T-cell (primary cell): ENCODE measurements around the gene GPR135. TPM values are rescaled to one million over a fixed set of nuclear protein-coding genes. Genes with fewer than 3 reads are reported as not detected.

ENCODE experiments used
- ATAC-seq, 4 experiments: fragments of 200-7000 bp in 3 of 4; fragments of 150-1000 bp in 1 of 4; cut with Tn5 transposase; replicated peaks in 1 of 4; 1 replicate in 3 of 4; 2 replicates in 1 of 4; pipeline ENCODE4 v1.10.0; 2021; ENCODE audit warnings: moderate library complexity in 3 of 4, mild to moderate bottlenecking in 2 of 4, moderate number of reproducible peaks in 1 of 4
- CTCF ChIA-PET, 2 donors: fragments of 300-600 bp; sonication (Branson Sonifier 250); formaldehyde crosslinking; loops; one replicate each; lab custom pipeline; 2022; ENCODE audit warnings: antibody characterized with exemption in 2 of 2; lab: Charles Lee
- POLR2A ChIA-PET, 2 donors: fragments of 300-600 bp; sonication (Branson Sonifier 250); formaldehyde crosslinking; loops; one replicate each; lab custom pipeline; 2022; ENCODE audit warnings: antibody characterized with exemption in 2 of 2; lab: Charles Lee
- DNase-seq, 35 experiments: peaks; one replicate each; pipeline versions ENCODE4 v3.0.0 to v3.0.0-alpha.2; 2013 to 2023
- H3K27ac ChIP-seq: one replicate; pipeline ENCODE4 v1.5.1; 2013; ENCODE audit warnings: low read length
- H3K27me3 ChIP-seq, 2 experiments: replicated peaks in 1 of 2; 1 replicate in 1 of 2; 2 replicates in 1 of 2; pipeline versions ENCODE4 v1.6.1 to v1.7.0; 2013; ENCODE audit warnings: low read length in 1 of 2, mixed read lengths in 1 of 2; ENCODE audit not compliant: control insufficient read depth in 2 of 2, insufficient read depth in 2 of 2; ENCODE audit errors: extremely low read depth in 1 of 2
- H3K36me3 ChIP-seq, 2 donors: 1 replicate in 1 of 2; 2 replicates in 1 of 2; pipeline versions ENCODE4 v1.6.1 to v1.7.0; 2013; ENCODE audit warnings: low read length in 1 of 2; ENCODE audit not compliant: control insufficient read depth in 2 of 2, insufficient read depth in 1 of 2; ENCODE audit errors: extremely low read depth in 1 of 2
- H3K4me1 ChIP-seq, 2 experiments: 1 replicate in 1 of 2; 2 replicates in 1 of 2; pipeline versions ENCODE4 v1.6.1 to v1.7.0; 2013; ENCODE audit warnings: low read length in 2 of 2, mixed read lengths in 1 of 2; ENCODE audit not compliant: insufficient read depth in 2 of 2, control insufficient read depth in 1 of 2; ENCODE audit errors: extremely low read depth in 1 of 2
- H3K4me3 ChIP-seq, 2 donors: 1 replicate in 1 of 2; 2 replicates in 1 of 2; pipeline versions ENCODE4 v1.5.1 to v1.7.0; 2013; ENCODE audit warnings: mild to moderate bottlenecking in 2 of 2, low read length in 1 of 2, moderate library complexity in 1 of 2; ENCODE audit not compliant: control insufficient read depth in 1 of 2; ENCODE audit errors: extremely low read depth in 1 of 2
- H3K9me3 ChIP-seq: 2 replicates; pipeline ENCODE4 v1.7.0; 2013
- H3K27ac Mint-ChIP-seq, 2 donors: one replicate each; pipeline ENCODE4 v1.8.0; 2020 to 2021; ENCODE audit warnings: mild to moderate bottlenecking in 2 of 2, mixed read lengths in 2 of 2
- H3K27me3 Mint-ChIP-seq, 2 donors: one replicate each; pipeline ENCODE4 v1.8.0; 2021 to 2022; ENCODE audit warnings: mixed read lengths in 2 of 2
- H3K36me3 Mint-ChIP-seq: one replicate; pipeline ENCODE4 v1.8.0; 2021; ENCODE audit warnings: mixed read lengths
- H3K4me1 Mint-ChIP-seq, 3 donors: one replicate each; pipeline ENCODE4 v1.8.0; 2020 to 2022; ENCODE audit warnings: mixed read lengths in 3 of 3, mild to moderate bottlenecking in 1 of 3
- H3K4me3 Mint-ChIP-seq, 3 donors: one replicate each; pipeline ENCODE4 v1.8.0; 2020 to 2022; ENCODE audit warnings: mild to moderate bottlenecking in 3 of 3, mixed read lengths in 3 of 3, moderate library complexity in 3 of 3
- H3K9me3 Mint-ChIP-seq, 3 donors: one replicate each; pipeline ENCODE4 v1.8.0; 2020 to 2022; ENCODE audit warnings: mixed read lengths in 3 of 3
- WGBS: methylation state at CpG from one replicate; pipeline ENCODE4 v1.1.5; 2013; ENCODE audit warnings: missing lambda C conversion rate; ENCODE audit not compliant: insufficient coverage; 5-methylcytosine and 5-hydroxymethylcytosine counted together
- total RNA-seq, 35 experiments: library from RNA in 6 of 35; stranded (reverse) in 6 of 35; fragments of 120-200 nt in 1 of 35; gene quantifications; one replicate each; pipeline versions ENCODE4 v1.2.1 to v1.2.4 and lab custom pipeline; 2013 to 2026

GPR135 gene
- total RNA-seq, 5 donors from 2014 or later (not counting 1 experiment from before 2014, with no cell fraction given) = 1.8 to 2.4 (median 2.1) TPM

GRCh38 chr14:59461891-59462290 is 3.3 kb downstream of the GPR135 start:
- Mint-ChIP-seq H3K36me3 (peaks cover 30% of the 10 kb centered on the region), H3K27me3 (peaks cover 8% of the 10 kb centered on the region in 2 donors), H3K4me3 (no peak overlapping the region), H3K9me3 (peaks cover 0 to 5% (median 0%) of the 10 kb centered on the region in 3 donors), H3K27ac (no peak overlapping the region), H3K4me1 (peaks cover 7 to 17% (median 14%) of the 10 kb centered on the region in 3 donors)
- H3K4me3 ChIP-seq = no peak overlapping the region
- POLR2A ChIA-PET = interaction anchor here in 1 of 2 donors (0.8 kb wide), 1 partner anchor 25 kb away, joined by 3 read pairs; no protein-coding TSS in a partner anchor
- peaks cover 4 to 12% of the 10 kb centered on the region in 2 experiments for H3K4me1 ChIP-seq
- no peaks in the 10 kb centered on the region for H3K9me3 ChIP-seq
- ATAC-seq (no peak), DNase-seq (no peak)
- no CpG with 5 or more reads among the region's 1 CpG for WGBS
- H3K27ac ChIP-seq = no peak overlapping the region
- CTCF ChIA-PET = interaction anchor here in 1 of 2 donors (1.3 kb wide), 1 partner anchor 18 kb away, joined by 5 read pairs; no protein-coding TSS in a partner anchor
- H3K27me3 ChIP-seq = peaks cover 0 to 3% of the 10 kb centered on the region in 2 experiments
- no peaks in the 10 kb centered on the region for H3K36me3 ChIP-seq

DNA sequence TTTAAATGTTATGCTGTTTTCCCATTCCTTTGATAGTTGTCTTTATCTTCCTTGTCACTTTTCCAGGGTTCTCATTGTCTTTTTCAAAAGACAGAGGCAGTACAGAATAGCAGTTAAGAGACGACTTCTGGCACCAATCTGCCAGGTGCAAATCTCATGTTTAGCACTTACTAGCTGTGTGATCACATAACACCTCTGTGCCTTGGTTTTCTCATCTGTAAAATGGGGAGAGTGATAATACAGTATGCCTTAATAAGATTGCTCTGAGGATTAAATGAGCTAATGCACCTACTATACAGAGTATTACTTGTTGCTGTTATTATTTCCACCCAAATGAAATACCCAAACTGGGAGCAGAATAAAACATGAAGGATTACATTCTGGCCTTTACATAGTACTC is 4.8 kb downstream of the GPR135 start:
- POLR2A ChIA-PET = no interaction called here

GRCh38 chr14:59458486-59458885 is 6.7 kb downstream of the GPR135 start:
- Mint-ChIP-seq H3K27ac (no peak overlapping the region), H3K27me3 (peaks cover 8% of the 10 kb centered on the region in 2 donors), H3K4me1 (peaks cover 0 to 2% (median 2%) of the 10 kb centered on the region in 3 donors), H3K9me3 (peaks cover 0 to 8% (median 0%) of the 10 kb centered on the region in 3 donors), H3K36me3 (peaks cover 47% of the 10 kb centered on the region), H3K4me3 (no peak overlapping the region)
- DNase-seq (no peak), ATAC-seq (no peak)
- no peaks in the 10 kb centered on the region for H3K36me3 ChIP-seq
- ChIA-PET CTCF (interaction anchor here in 1 of 2 donors (0.6 to 0.9 kb wide), 3 partner anchors 11 to 1209 kb away, joined by 3 to 7 read pairs (median 3); partner anchors contain the start of genes JKAMP and L3HYPDH), POLR2A (no interaction called here)
- peaks cover 0 to under 1% of the 10 kb centered on the region in 2 experiments for H3K4me1 ChIP-seq
- no peak overlapping the region for H3K27ac ChIP-seq
- H3K9me3 ChIP-seq = no peaks in the 10 kb centered on the region
- no CpG with 5 or more reads among the region's 2 CpGs for WGBS
- no peak overlapping the region for H3K4me3 ChIP-seq
- H3K27me3 ChIP-seq = peaks cover 0 to 3% of the 10 kb centered on the region in 2 experiments

More for the DNA sequence above, 4.8 kb downstream of the GPR135 start:
- Histone ChIP-seq H3K27ac (no peak overlapping the region), H3K4me1 (peaks cover 4 to 10% of the 10 kb centered on the region in 2 experiments), H3K27me3 (peaks cover 0 to 3% of the 10 kb centered on the region in 2 experiments), H3K36me3 (no peaks in the 10 kb centered on the region), H3K4me3 (no peak overlapping the region), H3K9me3 (no peaks in the 10 kb centered on the region)
- 100% methylated on average over 1 of the region's 1 CpG for WGBS
- Mint-ChIP-seq H3K4me1 (peaks cover 7 to 10% (median 10%) of the 10 kb centered on the region in 3 donors), H3K27ac (no peak overlapping the region), H3K27me3 (peaks cover 8% of the 10 kb centered on the region in 2 donors), H3K9me3 (peaks cover 0 to 8% (median 0%) of the 10 kb centered on the region in 3 donors), H3K36me3 (peaks cover 42% of the 10 kb centered on the region), H3K4me3 (no peak overlapping the region)
- DNase-seq (no peak), ATAC-seq (no peak)
- CTCF ChIA-PET = no interaction called here

GRCh38 chr14:59455411-59455810 is 9.8 kb downstream of the GPR135 start:
- no CpG with 5 or more reads among the region's 1 CpG for WGBS
- Mint-ChIP-seq H3K27ac (no peak overlapping the region), H3K4me1 (no peaks in the 10 kb centered on the region), H3K4me3 (no peak overlapping the region), H3K27me3 (peaks cover 4 to 5% of the 10 kb centered on the region in 2 donors), H3K9me3 (peaks cover 0 to 8% (median 0%) of the 10 kb centered on the region in 3 donors), H3K36me3 (peaks cover 44% of the 10 kb centered on the region)
- Histone ChIP-seq H3K4me1 (no peaks in the 10 kb centered on the region), H3K27me3 (no peaks in the 10 kb centered on the region), H3K36me3 (no peaks in the 10 kb centered on the region), H3K27ac (no peak overlapping the region), H3K9me3 (no peaks in the 10 kb centered on the region), H3K4me3 (no peak overlapping the region)
- no peak for ATAC-seq
- DNase-seq = no peak
- CTCF ChIA-PET = no interaction called here
- POLR2A ChIA-PET = no interaction called here

DNA sequence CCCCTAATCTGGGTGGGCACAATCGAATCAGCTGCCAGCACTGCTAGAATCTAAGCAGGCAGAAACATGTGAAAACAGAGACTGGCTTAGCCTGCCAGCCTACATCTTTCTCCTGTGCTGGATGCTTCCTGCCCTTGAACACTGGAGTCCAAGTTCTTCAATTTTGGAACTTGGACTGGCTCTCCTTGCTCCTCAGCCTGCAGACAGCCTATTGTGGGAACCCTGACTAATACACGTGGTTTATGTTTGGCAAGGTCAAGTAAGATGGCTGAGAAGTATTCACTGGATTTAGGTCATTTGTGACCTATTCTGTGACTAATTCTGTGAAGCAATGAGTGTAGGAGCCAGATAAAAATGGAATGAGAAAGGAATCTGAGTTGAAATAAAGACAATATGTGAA is 11.0 kb downstream of the GPR135 start:
- Mint-ChIP-seq H3K4me1 (no peaks in the 10 kb centered on the region), H3K9me3 (peaks cover 0 to 8% (median 0%) of the 10 kb centered on the region in 3 donors), H3K36me3 (peaks cover 35% of the 10 kb centered on the region), H3K27me3 (no peaks in the 10 kb centered on the region), H3K4me3 (no peak overlapping the region), H3K27ac (no peak overlapping the region)
- Histone ChIP-seq H3K36me3 (no peaks in the 10 kb centered on the region), H3K27ac (no peak overlapping the region), H3K27me3 (no peaks in the 10 kb centered on the region), H3K9me3 (no peaks in the 10 kb centered on the region), H3K4me3 (no peak overlapping the region), H3K4me1 (no peaks in the 10 kb centered on the region)
- DNase-seq = no peak
- CTCF ChIA-PET = no interaction called here
- no peak for ATAC-seq
- POLR2A ChIA-PET = no interaction called here
- 42% methylated on average over 2 of the region's 2 CpGs for whole genome bisulfite sequencing

GRCh38 chr14:59451849-59452248 is 13.3 kb downstream of the GPR135 start:
- CTCF ChIA-PET = interaction anchor here in 1 of 2 donors (1.0 kb wide), 1 partner anchor 395 kb away, joined by 3 read pairs; no protein-coding TSS in a partner anchor
- H3K4me1 ChIP-seq = no peaks in the 10 kb centered on the region
- Mint-ChIP-seq H3K9me3 (peaks cover 0 to 3% (median 0%) of the 10 kb centered on the region in 3 donors), H3K4me1 (no peaks in the 10 kb centered on the region), H3K4me3 (no peak overlapping the region), H3K36me3 (peaks cover 20% of the 10 kb centered on the region), H3K27me3 (no peaks in the 10 kb centered on the region), H3K27ac (no peak overlapping the region)
- POLR2A ChIA-PET = no interaction called here
- no peak overlapping the region for H3K4me3 ChIP-seq
- H3K36me3 ChIP-seq = no peaks in the 10 kb centered on the region
- no peaks in the 10 kb centered on the region for H3K9me3 ChIP-seq
- WGBS = no CpG with 5 or more reads among the region's 1 CpG
- ATAC-seq = no peak
- H3K27ac ChIP-seq = no peak overlapping the region
- H3K27me3 ChIP-seq = no peaks in the 10 kb centered on the region
- DNase-seq = no peak
